Ecto neural progenitor cell (in vitro differentiated cells): ENCODE results near the gene CHPF.
A peak's percentile ranks its signal among the peaks of the same experiment; 100 is the strongest.

Experiments
- DNase-seq: peaks from one replicate; pipeline ENCODE4 v3.0.0-alpha.2; 2018; ENCODE audit warnings: low spot score

Gene CHPF

DNA sequence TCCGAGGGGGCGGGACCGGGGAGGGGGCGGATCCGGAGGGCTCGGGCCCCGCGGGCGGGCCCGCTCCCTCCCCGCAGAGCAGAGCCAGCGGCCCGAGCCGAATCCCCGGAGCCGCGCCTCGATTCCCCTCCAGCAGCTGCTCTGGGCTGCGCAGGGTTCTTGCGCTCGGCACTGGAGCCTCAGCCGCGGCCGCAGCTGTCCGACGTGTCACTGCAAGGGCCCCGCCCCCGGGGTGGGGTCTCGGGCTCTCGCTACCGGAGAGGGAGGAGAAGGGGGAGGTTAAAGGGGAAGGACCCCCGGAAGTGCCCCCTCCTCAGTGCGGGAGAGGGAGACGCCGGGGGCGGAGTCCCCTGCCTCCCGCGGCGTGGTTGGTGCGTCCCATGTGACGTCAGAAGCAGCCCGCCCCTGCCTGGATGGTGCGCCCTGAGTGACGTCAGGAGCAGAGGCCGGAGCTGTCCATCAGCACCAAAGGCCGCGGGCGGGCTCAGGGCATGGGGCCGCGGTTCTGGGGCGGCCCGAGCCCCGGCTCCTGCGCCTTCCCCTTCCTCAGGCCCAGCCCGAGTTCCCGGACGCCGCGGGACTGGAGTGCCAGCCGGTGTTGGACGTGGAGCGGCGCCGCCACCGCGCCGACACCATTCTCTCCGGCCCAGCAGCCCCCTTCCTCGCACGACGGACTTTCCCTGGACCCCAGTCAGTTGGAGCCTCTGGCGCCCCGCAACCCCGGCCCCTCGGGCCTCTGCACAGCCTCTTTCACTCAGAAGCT is at the start of gene CHPF, which contains the start of gene TMEM198:
Gene CHPF (minus strand): TSS at position 214 of the 763 bp plus-strand sequence. CDS start 271 bp downstream, outside the sequence.
Gene TMEM198 (plus strand): TSS at position 433 of the 763 bp plus-strand sequence. CDS start 700 bp downstream, outside the sequence.
- peak; percentile 100 for DNase-seq

DNA sequence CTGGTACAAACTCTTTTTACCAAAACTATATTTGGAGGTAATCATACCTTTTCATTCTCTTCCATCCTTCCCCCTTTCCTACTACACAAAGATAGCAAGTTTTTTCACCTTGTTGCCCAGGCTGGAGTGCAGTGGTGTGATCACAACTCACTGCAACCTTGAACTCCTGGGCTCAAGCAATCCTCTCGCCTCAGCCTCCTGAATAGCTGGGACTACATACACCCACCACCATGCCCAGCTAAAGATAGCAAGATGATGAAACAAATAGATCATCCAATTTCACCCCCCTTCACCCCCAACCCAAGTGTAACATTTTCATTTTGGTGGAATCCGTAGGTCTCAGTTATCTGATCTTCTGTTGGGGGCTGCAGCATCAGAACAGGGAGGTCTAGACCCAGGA is 49.5 kb upstream of the CHPF start:
- no peak for DNase-seq

GRCh38 chr2:219592736-219593135 is 49.1 kb upstream of the CHPF start:
- no peak for DNase-seq

- no peak for DNase-seq
Observed at GRCh38 chr2:219591091-219591490, 47.5 kb upstream of the CHPF start.

DNA sequence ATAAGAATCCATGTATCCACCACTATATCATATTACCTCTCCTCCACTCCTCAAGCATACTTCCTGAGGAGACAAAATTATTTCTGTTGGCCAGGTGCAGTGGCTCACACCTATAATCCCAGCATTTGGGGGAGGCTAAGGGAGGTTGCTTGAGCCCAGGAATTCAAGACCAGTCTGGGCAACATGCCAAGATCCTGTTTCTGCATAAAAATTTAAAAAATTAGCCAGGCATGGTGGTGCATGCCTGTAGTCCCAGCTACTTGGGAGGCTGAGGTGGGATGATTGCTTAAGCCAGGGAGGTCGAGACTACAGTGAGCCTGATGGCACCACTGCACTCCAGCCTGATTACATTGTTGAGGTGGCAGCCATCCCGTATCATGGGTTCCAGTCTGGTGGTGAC is 37.7 kb upstream of the CHPF start:
- no peak for DNase-seq

DNA sequence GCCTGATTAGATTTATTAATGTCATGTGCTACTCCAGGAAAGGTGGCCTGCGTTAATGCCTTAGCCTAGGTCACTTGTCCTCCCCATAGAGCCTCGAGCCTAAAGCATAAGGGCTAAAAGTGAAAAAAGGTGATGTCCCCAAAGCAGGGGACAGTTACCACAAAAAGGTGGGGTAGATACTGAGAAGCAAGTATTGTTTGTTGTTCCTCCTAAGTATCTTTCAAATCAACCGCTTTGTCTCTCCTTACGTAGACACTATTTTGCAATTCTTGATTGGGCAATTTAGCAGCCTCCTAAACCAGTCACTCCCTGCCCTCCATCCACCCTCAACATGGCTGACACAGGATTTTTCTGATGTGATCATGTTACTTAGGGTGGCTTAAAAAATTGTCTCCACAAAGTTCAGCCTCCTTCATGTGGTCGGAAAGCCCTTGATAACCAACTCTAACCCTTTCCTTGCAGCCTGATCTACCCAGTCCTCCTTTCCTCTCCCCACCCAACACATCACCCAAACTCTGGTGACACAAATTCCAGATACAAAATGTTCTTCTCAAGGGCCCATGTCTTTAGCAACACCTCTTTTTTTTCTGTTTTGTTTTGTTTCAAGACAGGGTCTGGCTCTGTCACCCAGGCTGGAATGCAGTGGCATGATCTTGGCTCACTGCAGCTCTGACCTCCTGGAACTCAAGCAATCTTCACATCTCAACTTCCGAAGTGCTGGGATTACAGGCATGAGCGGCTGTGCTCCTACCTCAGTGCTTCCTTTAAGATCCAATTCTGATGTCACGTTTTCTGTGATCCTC is 35.4 kb upstream of the CHPF start:
- DNase-seq, result no peak

DNA sequence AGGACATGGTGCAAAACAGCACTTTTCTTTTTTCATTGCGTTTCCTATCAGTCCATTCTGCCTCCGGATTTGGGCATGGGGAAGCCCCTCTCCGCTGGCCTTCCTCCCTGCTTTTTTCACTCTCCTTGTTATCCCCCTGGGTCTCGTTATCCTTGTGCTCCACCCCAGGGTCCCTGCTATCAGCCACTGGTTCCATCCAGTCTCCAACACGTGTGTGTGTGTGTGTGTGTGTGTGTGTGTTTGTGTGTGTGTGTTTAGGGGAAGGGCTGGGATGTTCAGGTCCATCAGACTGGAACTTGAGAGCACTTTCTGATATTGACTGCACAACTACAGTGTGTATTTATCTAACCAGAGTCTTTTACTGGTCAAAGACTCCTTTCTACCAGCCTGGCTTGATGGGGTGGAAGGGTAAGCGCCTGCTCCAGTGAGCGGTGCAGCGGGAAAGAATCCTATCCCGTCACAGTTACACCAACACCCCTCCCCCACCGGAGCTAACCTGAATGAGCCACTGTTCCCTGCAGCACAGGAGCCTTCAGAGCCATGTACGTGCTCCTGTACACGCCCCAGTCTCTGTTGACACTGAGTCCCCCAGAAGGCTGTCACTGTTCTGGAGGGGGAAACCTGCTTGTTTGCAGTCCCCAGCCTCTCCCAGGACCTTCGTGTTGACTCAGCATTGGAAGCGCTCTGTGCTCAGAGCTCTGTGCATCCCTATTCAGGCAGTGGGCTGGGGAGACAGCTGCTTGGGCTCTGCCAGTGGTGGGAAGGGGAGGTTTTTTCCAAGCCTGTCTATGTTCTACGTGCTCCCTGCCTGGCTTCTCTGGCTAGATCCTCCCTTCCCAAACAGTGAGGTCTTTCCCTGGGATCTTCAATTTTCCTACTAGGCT is 33.1 kb upstream of the CHPF start:
- peak; percentile 71 for DNase-seq

GRCh38 chr2:219575566-219576504 is 32.2 kb upstream of the CHPF start:
- no peak for DNase-seq

GRCh38 chr2:219574484-219575311 is 31.1 kb upstream of the CHPF start:
- DNase-seq, result peak; percentile 44

DNA sequence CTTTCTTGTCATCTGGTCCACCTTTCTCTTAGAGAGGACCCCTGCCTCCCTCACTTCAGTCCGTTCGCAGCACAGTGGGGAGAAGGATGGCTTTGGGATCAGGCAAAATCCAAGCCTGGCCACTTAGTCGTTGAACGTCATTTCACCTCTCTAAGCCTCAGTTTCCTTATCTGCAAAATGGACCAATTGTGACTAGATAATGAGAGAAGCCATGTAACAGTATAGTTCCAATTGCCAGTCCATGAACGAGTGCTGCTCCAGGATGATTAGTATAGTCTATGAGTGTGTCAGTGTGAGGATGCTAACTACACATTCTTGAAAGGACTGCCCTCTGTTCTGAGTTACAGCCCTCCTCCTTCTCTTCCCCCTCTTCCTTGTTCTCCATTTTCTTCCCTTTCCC is 29.6 kb upstream of the CHPF start:
- no peak for DNase-seq

- DNase-seq, result no peak
Observed at GRCh38 chr2:219572237-219573001, 28.8 kb upstream of the CHPF start, which contains the start of gene INHA. INHA (plus strand) TSS chr2:219572310; CDS start chr2:219572375, 65 bp downstream.

- DNase-seq, result peak; percentile 89
Observed at GRCh38 chr2:219571311-219572236, 28.0 kb upstream of the CHPF start, which contains the start of gene OBSL1. OBSL1 (minus strand) TSS chr2:219571539; CDS start chr2:219571232, 307 bp downstream.

GRCh38 chr2:219570924-219571310 is 27.3 kb upstream of the CHPF start:
- no peak for DNase-seq

- DNase-seq, result peak; percentile 65
Observed at GRCh38 chr2:219570194-219570923, 26.8 kb upstream of the CHPF start.

DNA sequence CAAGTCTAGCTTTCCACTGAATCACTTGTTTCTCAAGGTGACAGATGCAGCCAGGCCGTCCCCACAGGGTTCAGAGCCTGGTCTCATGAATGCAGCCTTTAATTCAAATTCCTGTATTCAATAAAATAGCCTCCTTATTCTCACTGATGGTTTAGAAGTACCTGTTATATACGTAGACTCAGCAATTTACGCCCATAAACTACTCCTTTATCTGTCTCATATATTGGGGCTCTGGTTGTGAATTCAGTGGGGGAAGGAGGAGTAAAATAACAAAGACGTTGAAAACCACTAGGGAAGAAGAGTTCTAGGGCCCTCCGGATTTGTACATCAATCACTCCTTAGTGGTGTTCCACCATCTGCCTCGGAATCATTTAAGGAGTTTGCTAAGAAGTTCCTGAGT is 26.0 kb upstream of the CHPF start:
- DNase-seq, result no peak

DNA sequence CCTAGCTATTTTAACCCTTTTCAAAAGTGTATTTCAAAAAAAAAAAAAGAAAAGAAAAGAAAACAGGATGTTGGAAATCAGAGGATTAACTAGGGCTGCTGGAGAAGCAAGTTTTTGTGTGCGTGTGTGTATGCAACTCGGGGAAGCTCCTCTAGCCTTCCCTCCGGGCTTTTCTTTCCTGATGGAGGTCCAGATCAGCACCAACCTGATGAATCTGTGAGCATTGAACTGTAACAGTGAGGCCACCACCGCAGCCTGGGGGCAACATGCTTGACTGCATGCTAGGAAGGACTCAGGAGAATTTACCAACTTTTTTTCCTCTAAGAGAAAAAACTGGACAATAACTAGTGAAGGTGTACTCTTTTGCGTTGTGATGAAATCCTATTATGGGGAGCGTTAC is 25.4 kb upstream of the CHPF start:
- no peak for DNase-seq

DNA sequence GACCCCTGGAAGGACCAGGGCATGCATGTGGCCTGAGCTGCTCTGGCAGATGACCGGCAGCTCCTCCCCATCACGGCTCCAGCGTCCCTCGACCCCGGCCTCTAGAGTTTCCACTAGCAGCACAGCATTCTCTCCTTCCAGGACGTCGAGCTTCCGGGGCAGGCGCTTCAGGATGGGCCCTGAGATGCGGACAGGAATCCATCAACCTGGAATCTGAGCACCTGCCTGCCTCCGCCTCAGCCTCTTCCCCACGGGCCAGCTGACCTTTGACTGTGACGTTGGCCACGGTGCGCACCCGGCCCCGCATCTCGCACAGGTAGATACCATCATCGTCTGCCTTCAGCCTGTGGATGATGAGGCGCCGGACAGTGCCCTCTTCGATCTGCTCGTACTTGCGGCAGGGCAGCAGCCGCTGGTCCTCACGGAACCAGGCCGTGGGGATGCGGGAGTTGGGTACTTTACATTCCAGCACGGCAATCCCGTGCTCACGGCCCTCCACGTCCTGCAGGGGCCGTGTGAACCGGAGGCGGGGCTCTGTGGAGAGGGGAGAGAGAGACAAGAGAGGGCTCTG is 24.3 kb upstream of the CHPF start:
- DNase-seq, result no peak
